ENCODE measurements around the gene ZNF71. TPM values are rescaled to one million over a fixed set of nuclear protein-coding genes. Genes with fewer than 3 reads are reported as not detected.

Gene ZNF71
- total and polyA plus RNA-seq, 9 donors, result 6.3 to 8.6 (median 7.2) TPM

DNA sequence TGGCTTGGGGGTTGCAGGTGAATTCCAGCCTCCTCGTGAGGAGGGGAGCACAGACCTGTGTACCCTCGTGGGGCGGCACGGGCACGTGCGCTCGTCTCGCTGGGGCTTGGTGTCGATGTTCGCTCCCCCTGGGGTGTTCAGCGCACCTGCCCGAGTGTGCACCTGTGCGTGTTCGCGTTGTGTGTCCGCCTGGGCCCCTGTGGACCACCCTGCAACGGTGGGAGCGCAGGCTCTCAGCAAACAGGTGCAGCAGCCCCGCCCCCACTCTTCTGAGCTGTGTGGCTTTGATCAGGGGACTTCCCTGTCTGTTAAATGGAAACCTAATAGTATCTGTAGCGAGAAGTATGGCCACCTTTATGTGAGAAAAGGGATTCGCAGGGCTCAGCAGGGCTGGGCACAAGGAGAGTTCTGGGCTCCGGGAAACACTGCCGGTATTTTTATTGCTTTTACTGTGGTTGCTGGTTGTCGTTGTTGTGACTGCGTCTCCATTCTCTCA lies 48.4 kb downstream of the ZNF71 start:
- Histone ChIP-seq H3K9me3 (replicated peaks; ENCODE audit: control insufficient read depth, low read depth, low read length) (no peaks in the 10 kb centered on the region), H3K4me3 (ENCODE audit: low read length) (no peak overlapping the region), H3K27ac (ENCODE audit: low read length) (no peak overlapping the region), H3K27me3 (ENCODE audit: control insufficient read depth, insufficient read depth, low read length) (peaks cover 23% of the 10 kb centered on the region), H3K4me1 (ENCODE audit: control insufficient read depth, insufficient read depth, low read length) (no peaks in the 10 kb centered on the region), H3K36me3 (ENCODE audit: control insufficient read depth, insufficient read depth, low read length) (no peaks in the 10 kb centered on the region)
- no peak for DNase-seq
- 5% methylated on average over 22 of the region's 25 CpGs for WGBS (ENCODE audit: insufficient coverage)

DNA sequence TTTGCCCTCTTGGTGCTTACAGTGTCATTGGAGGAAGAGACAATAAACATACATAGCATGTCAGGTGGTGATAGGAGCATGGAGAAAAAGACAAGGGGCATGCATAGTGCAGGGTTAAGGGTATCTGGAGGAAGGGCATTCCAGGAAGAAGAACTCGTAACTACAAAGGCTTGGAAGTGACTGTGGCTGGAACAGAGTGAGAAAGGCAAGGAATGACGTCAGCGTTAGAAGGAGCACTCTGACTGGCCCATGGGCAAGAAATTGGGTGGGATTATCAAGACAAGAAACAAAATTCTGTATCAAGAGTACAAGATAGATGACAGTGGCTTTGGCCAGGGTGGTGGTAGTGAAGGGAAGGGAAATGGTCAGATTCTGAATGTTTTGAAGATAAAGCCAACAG lies 59.0 kb downstream of the ZNF71 start:
- no peaks in the 10 kb centered on the region for H3K9me3 ChIP-seq (replicated peaks; ENCODE audit: control insufficient read depth, low read depth, low read length)
- H3K27me3 ChIP-seq (ENCODE audit: control insufficient read depth, insufficient read depth, low read length), result no peaks in the 10 kb centered on the region
- DNase-seq, result no peak
- 57% methylated on average over 3 of the region's 3 CpGs for WGBS (ENCODE audit: insufficient coverage)
- no peak overlapping the region for H3K4me3 ChIP-seq (ENCODE audit: low read length)
- no peaks in the 10 kb centered on the region for H3K36me3 ChIP-seq (ENCODE audit: control insufficient read depth, insufficient read depth, low read length)
- no peaks in the 10 kb centered on the region for H3K4me1 ChIP-seq (ENCODE audit: control insufficient read depth, insufficient read depth, low read length)
- no peak overlapping the region for H3K27ac ChIP-seq (ENCODE audit: low read length)

DNA sequence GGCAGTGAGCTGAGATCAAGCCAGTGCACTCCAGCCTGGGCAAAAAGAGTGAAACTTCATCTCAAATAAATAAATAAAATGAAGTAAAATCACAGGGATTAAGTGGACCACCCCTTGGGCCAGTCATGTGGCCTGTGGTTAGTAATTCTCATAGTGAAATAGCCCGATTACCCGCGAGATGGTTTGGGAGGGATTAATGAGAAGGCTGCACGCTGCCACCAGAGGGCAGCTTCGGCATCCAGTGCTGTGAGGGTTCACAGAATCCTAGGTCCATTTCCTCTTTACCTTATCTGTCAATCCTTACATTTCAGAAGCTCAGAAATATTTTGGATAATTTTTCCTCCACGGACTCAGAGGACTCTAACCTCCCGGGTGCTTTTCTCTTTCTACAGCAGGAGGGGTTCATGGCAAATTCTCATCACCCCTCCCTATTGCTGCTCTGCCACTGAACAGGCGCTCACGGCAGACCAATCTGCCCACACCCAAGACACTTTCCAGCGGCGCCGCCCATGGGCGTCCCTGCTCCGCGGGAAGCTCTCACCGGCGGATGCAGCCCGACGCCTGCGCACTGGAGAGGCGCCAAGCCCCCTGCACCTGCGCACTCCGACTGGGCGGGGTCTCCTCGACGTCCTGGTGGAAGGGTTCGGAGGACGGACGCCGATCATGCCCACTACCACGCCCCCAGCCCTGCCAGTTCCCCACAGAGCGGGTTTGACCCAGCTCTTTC lies 65.4 kb downstream of the ZNF71 start:
- WGBS (ENCODE audit: insufficient coverage), result 21% methylated on average over 24 of the region's 32 CpGs
- Histone ChIP-seq H3K27me3 (ENCODE audit: control insufficient read depth, insufficient read depth, low read length) (no peaks in the 10 kb centered on the region), H3K4me1 (ENCODE audit: control insufficient read depth, insufficient read depth, low read length) (no peaks in the 10 kb centered on the region), H3K4me3 (ENCODE audit: low read length) (no peak overlapping the region), H3K27ac (ENCODE audit: low read length) (no peak overlapping the region), H3K9me3 (replicated peaks; ENCODE audit: control insufficient read depth, low read depth, low read length) (peaks cover 7% of the 10 kb centered on the region), H3K36me3 (ENCODE audit: control insufficient read depth, insufficient read depth, low read length) (peaks cover 24% of the 10 kb centered on the region)
- DNase-seq, result no peak

- 92% methylated on average over 2 of the region's 3 CpGs for WGBS (ENCODE audit: insufficient coverage)
- Histone ChIP-seq H3K9me3 (replicated peaks; ENCODE audit: control insufficient read depth, low read depth, low read length) (peaks cover 7% of the 10 kb centered on the region), H3K27me3 (ENCODE audit: control insufficient read depth, insufficient read depth, low read length) (no peaks in the 10 kb centered on the region)
Measured at GRCh38 chr19:56661248-56661647, 66.1 kb downstream of the ZNF71 start.

DNA sequence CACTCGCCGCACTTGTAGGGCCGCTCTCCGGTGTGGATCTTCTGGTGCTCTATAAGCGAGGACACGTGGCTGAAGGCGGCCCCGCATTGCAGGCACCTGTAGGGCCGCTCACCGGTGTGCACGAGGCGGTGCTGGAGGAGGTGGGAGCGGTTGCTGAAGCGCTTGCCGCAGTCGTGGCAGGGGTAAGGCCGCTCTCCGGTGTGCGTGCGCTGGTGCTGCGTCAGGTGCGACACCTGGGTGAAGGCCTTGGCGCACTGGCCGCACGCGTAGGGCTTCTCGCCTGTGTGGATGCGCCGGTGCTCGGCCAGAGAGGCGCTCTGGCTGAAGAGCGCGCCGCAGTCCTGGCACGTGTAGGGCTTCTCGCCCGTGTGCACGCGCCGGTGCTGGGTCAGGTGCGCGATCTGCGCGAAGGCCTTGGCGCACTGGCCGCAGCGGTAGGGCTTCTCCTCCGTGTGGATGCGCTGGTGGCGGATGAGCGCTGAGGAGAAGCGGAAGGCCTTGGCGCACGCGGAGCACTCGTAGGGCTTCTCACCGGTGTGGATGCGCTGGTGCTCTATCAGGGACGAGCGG lies 68.9 kb downstream of the ZNF71 start:
- Histone ChIP-seq H3K27me3 (ENCODE audit: control insufficient read depth, insufficient read depth, low read length) (no peaks in the 10 kb centered on the region), H3K27ac (ENCODE audit: low read length) (no peak overlapping the region), H3K9me3 (replicated peaks; ENCODE audit: control insufficient read depth, low read depth, low read length) (peaks cover 7% of the 10 kb centered on the region), H3K4me3 (ENCODE audit: low read length) (no peak overlapping the region), H3K36me3 (ENCODE audit: control insufficient read depth, insufficient read depth, low read length) (peaks cover 24% of the 10 kb centered on the region), H3K4me1 (ENCODE audit: control insufficient read depth, insufficient read depth, low read length) (no peaks in the 10 kb centered on the region)
- DNase-seq, result no peak
- 74% methylated on average over 60 of the region's 60 CpGs for WGBS (ENCODE audit: insufficient coverage)

More at GRCh38 chr19:56661248-56661647, 66.1 kb downstream of the ZNF71 start:
- Histone ChIP-seq H3K4me1 (ENCODE audit: control insufficient read depth, insufficient read depth, low read length) (no peaks in the 10 kb centered on the region), H3K27ac (ENCODE audit: low read length) (no peak overlapping the region), H3K4me3 (ENCODE audit: low read length) (no peak overlapping the region), H3K36me3 (ENCODE audit: control insufficient read depth, insufficient read depth, low read length) (peaks cover 24% of the 10 kb centered on the region)
- no peak for DNase-seq

DNA sequence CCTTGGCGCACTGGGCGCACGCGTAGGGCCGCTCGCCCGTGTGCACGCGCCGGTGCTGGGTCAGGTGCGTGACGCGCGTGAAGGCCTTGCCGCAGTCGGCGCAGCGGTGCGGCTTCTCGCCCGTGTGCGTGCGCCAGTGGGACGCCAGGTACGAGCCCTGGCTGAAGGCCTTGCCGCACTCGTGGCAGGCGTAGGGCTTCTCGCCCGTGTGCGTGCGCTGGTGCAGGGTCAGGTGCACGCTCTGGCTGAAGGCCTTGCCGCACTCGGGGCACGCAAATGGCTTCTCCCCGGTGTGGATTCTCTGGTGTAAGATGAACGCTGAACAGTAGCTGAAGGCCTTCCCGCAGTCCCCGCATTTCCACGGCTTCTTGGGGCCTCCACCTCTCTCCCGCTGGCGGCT lies 69.4 kb downstream of the ZNF71 start:
- Histone ChIP-seq H3K36me3 (ENCODE audit: control insufficient read depth, insufficient read depth, low read length) (peaks cover 24% of the 10 kb centered on the region), H3K27ac (ENCODE audit: low read length) (no peak overlapping the region), H3K9me3 (replicated peaks; ENCODE audit: control insufficient read depth, low read depth, low read length) (peaks cover 7% of the 10 kb centered on the region), H3K4me1 (ENCODE audit: control insufficient read depth, insufficient read depth, low read length) (no peaks in the 10 kb centered on the region), H3K4me3 (ENCODE audit: low read length) (no peak overlapping the region), H3K27me3 (ENCODE audit: control insufficient read depth, insufficient read depth, low read length) (no peaks in the 10 kb centered on the region)
- WGBS (ENCODE audit: insufficient coverage), result 75% methylated on average over 43 of the region's 43 CpGs
- no peak for DNase-seq

- WGBS (ENCODE audit: insufficient coverage), result 52% methylated on average over 2 of the region's 6 CpGs
- Histone ChIP-seq H3K27ac (ENCODE audit: low read length) (no peak overlapping the region), H3K36me3 (ENCODE audit: control insufficient read depth, insufficient read depth, low read length) (peaks cover 19% of the 10 kb centered on the region), H3K27me3 (ENCODE audit: control insufficient read depth, insufficient read depth, low read length) (no peaks in the 10 kb centered on the region), H3K9me3 (replicated peaks; ENCODE audit: control insufficient read depth, low read depth, low read length) (no peaks in the 10 kb centered on the region), H3K4me3 (ENCODE audit: low read length) (no peak overlapping the region), H3K4me1 (ENCODE audit: control insufficient read depth, insufficient read depth, low read length) (peaks cover 11% of the 10 kb centered on the region)
- no peak for DNase-seq
Measured at GRCh38 chr19:56667311-56667870, 72.3 kb downstream of the ZNF71 start.

DNA sequence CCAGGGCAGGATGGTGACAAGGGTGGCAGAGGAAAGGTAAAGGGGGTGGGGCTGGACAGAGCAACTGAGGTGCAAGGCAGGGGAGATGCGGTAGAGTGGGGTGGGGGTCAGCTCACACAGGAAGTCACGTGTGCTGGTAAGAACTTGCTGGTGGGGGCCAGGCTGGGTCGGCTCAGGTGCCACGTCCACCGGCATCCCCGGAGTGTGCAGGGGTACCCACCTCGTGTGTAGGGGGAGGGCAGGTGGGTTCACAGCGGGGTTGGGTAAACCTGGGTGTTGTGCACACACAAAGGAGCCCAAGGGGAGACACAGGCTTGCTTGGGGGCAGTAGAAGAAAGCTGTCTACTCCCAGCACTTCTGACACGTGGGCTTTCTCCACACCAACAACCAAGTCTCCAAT lies 73.6 kb downstream of the ZNF71 start:
- WGBS (ENCODE audit: insufficient coverage), result 98% methylated on average over 7 of the region's 9 CpGs
- H3K36me3 ChIP-seq (ENCODE audit: control insufficient read depth, insufficient read depth, low read length), result peaks cover 11% of the 10 kb centered on the region
- no peak overlapping the region for H3K4me3 ChIP-seq (ENCODE audit: low read length)
- H3K27ac ChIP-seq (ENCODE audit: low read length), result no peak overlapping the region
- H3K9me3 ChIP-seq (replicated peaks; ENCODE audit: control insufficient read depth, low read depth, low read length), result no peaks in the 10 kb centered on the region
- no peak for DNase-seq
- no peaks in the 10 kb centered on the region for H3K27me3 ChIP-seq (ENCODE audit: control insufficient read depth, insufficient read depth, low read length)
- peaks cover 11% of the 10 kb centered on the region for H3K4me1 ChIP-seq (ENCODE audit: control insufficient read depth, insufficient read depth, low read length)

DNA sequence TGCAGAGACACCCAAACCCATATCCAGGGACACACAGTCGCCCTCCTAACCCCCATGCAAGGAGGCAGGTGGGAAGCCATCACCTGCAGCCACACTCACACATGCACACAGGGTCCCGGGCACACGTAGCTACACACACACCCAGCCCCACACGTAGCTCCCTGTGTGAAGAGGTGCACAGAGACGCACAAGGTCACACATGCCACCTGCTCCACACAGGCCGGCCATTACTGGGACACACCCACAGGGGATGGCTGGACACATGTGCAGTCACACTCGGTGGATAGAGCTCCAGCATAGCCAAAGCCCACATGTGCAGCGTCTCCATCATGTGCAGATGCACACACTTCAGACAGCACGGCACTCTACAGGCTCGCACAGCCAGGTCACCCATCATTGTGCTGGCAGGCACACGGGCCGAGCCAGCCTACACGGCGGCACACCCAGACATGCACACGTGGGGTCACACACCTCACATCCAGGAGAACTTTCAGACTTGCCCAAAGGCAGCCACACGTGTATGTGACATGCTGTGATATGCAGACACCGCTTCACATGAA lies 75.4 kb downstream of the ZNF71 start:
- Histone ChIP-seq H3K4me3 (ENCODE audit: low read length) (peak overlapping the region; percentile 69), H3K4me1 (ENCODE audit: control insufficient read depth, insufficient read depth, low read length) (peaks cover 11% of the 10 kb centered on the region), H3K27me3 (ENCODE audit: control insufficient read depth, insufficient read depth, low read length) (no peaks in the 10 kb centered on the region), H3K9me3 (replicated peaks; ENCODE audit: control insufficient read depth, low read depth, low read length) (no peaks in the 10 kb centered on the region), H3K27ac (ENCODE audit: low read length) (no peak overlapping the region), H3K36me3 (ENCODE audit: control insufficient read depth, insufficient read depth, low read length) (no peaks in the 10 kb centered on the region)
- WGBS (ENCODE audit: insufficient coverage), result 87% methylated on average over 14 of the region's 17 CpGs
- no peak for DNase-seq

DNA sequence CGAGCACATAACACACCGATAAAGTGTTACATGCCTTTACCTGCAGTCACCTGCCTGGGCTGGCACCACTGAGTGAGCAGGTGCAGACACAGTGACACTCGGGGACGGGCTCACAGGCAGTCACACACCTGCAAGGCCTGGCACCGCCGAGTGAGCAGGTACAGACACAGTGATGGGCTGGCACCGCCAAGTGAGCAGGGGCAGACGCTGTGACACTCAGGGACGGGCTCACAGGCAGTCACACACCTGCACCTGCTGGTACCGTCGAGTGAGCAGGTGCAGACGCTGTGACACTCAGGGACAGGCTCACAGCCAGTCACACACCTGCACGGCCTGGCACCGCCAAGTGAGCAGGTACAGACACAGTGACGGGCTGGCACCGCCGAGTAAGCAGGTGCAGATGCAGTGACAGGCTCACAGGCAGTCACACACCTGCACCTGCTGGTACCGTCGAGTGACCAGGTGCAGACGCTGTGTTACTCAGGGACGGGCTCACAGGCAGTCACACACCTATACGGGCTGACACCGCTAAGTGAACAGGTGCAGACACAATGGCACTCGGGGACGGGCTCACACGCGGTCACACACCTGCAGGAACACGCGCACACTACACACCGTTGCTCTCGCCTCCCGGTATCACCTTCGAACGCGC lies 76.0 kb downstream of the ZNF71 start:
- no peaks in the 10 kb centered on the region for H3K9me3 ChIP-seq (replicated peaks; ENCODE audit: control insufficient read depth, low read depth, low read length)
- H3K27ac ChIP-seq (ENCODE audit: low read length), result no peak overlapping the region
- DNase-seq, result no peak
- peak overlapping the region; percentile 69 for H3K4me3 ChIP-seq (ENCODE audit: low read length)
- no peaks in the 10 kb centered on the region for H3K27me3 ChIP-seq (ENCODE audit: control insufficient read depth, insufficient read depth, low read length)
- H3K4me1 ChIP-seq (ENCODE audit: control insufficient read depth, insufficient read depth, low read length), result peaks cover 11% of the 10 kb centered on the region
- no peaks in the 10 kb centered on the region for H3K36me3 ChIP-seq (ENCODE audit: control insufficient read depth, insufficient read depth, low read length)
- WGBS (ENCODE audit: insufficient coverage), result 36% methylated on average over 35 of the region's 35 CpGs

Data from muscle of leg (tissue), 11 donors.